Measurements from ENCODE around the gene PPP4R2. TPM values are rescaled to one million over a fixed set of nuclear protein-coding genes. Genes with fewer than 3 reads are reported as not detected.

The PPP4R2 gene
- total and polyA plus RNA-seq, 2 of the 8 experiments (the other 6 are each of a cell fraction or from before 2014, with no cell fraction given): 11.5 to 89.9 TPM

GRCh38 chr3:73074781-73075180 is 78.2 kb downstream of the PPP4R2 start (continued):
- TF ChIP-seq MAX (IDR thresholded peaks at IDR 0.05) (no peak), ZNF274 (IDR thresholded peaks at IDR 0.05; ENCODE audit: borderline replicate concordance, extremely low read depth, low read length) (no peak), NRF1 (IDR thresholded peaks at IDR 0.05; ENCODE audit: low read depth, low read length) (no peak)

Data from H1 (cell line).